Measurements from ENCODE around the gene MON1A. TPM values are rescaled to one million over a fixed set of nuclear protein-coding genes. Genes with fewer than 3 reads are reported as not detected.

Gene MON1A
- total and polyA plus RNA-seq, 2 of the 8 experiments (the other 6 are each of a cell fraction or from before 2014, with no cell fraction given), result 10.3 to 14.1 TPM

- TF ChIP-seq CHD7 (IDR thresholded peaks at IDR 0.05; ENCODE audit: insufficient replicate concordance, low read length) (no peak), PHF8 (conservative IDR thresholded peaks at IDR 0.05; ENCODE audit: low read depth, low read length) (peak; percentile 64), MAX (IDR thresholded peaks at IDR 0.05) (peak; percentile 96), POLR2A (IDR thresholded peaks at IDR 0.05; ENCODE audit: control extremely low read depth in 1 of 2, low read depth in 2 of 2, low read length in 2 of 2) (peak in 1 of 2 experiments; percentile 57; a peak in 2 of 3 replicates), CTCF (IDR thresholded peaks at IDR 0.05; ENCODE audit: control extremely low read depth in 1 of 3, insufficient read depth in 1 of 3, low read depth in 1 of 3, low read length in 3 of 3) (peak; percentile 20 to 48 (median 41); a peak in 3 of 4 replicates), RBBP5 (IDR thresholded peaks at IDR 0.05; ENCODE audit: borderline replicate concordance, low read depth, low read length) (peak; percentile 67; the same call in 1 of the 2 replicates)
Measured at GRCh38 chr3:49929291-49930167, at the start of gene MON1A (continued).
